SK-N-SH (cell line): ENCODE measurements around the gene FAM118A. TPM values are rescaled to one million over a fixed set of nuclear protein-coding genes. Genes with fewer than 3 reads are reported as not detected.

ENCODE experiments used
- CTCF ChIA-PET: fragments of 300-600, 350-600 bp; formaldehyde crosslinking; extraction: SDS; loops from one replicate; lab custom pipeline; 2021; lab: Yijun Ruan, JAX
- POLR2A ChIA-PET: fragments of 350-600 bp; sonication (Branson Sonifier 250); formaldehyde crosslinking; extraction: SDS; loops from one replicate; lab custom pipeline; 2020; ENCODE audit warnings: antibody characterized with exemption, inconsistent platforms; lab: Yijun Ruan, JAX
- DNase-seq: peaks from one replicate; pipeline ENCODE4 v3.0.0; 2012
- H2AFZ ChIP-seq: fragments of 200-600 bp; sonication (generic); 2 replicates; pipeline ENCODE4 v1.8.1; 2016; ENCODE audit warnings: antibody characterized with exemption, mild to moderate bottlenecking, low read depth
- H3F3A ChIP-seq: fragments of 200-600 bp; sonication (generic); replicated peaks from 2 replicates; pipeline ENCODE3; 2016; ENCODE audit warnings: antibody characterized with exemption, mild to moderate bottlenecking; ENCODE audit not compliant: insufficient read depth
- H3K27ac ChIP-seq, 2 experiments: fragments of 200-500 bp in 1 of 2; fragments of 200-600 bp in 1 of 2; sonication (Bioruptor generic) in 1 of 2; sonication (generic), shearing (Covaris generic) in 1 of 2; 2 replicates each; pipeline versions ENCODE4 v1.5.1 to v1.6.1; 2014 to 2016; ENCODE audit warnings: low read depth in 2 of 2, inconsistent platforms in 1 of 2, low read length in 1 of 2, mild to moderate bottlenecking in 1 of 2, mixed read lengths in 1 of 2
- H3K27me3 ChIP-seq: fragments of 200-600 bp; sonication (generic), shearing (Covaris generic); 2 replicates; pipeline ENCODE4 v1.6.1; 2016; ENCODE audit warnings: mixed run types; ENCODE audit not compliant: insufficient read depth
- H3K36me3 ChIP-seq, 2 experiments: fragments of 200-500 bp in 1 of 2; fragments of 200-600 bp in 1 of 2; sonication (Bioruptor generic) in 1 of 2; sonication (generic) in 1 of 2; replicated peaks in 1 of 2; 2 replicates each; pipeline versions ENCODE3 to v1.5.1; 2014 to 2016; ENCODE audit warnings: low read length in 1 of 2, mild to moderate bottlenecking in 1 of 2; ENCODE audit not compliant: insufficient read depth in 2 of 2, control insufficient read depth in 1 of 2
- H3K4me1 ChIP-seq, 2 experiments: fragments of 200-500 bp in 1 of 2; fragments of 200-600 bp in 1 of 2; sonication (Bioruptor generic) in 1 of 2; sonication (generic), shearing (Covaris generic) in 1 of 2; 2 replicates each; pipeline versions ENCODE4 v1.5.1 to v1.6.1; 2014 to 2016; ENCODE audit warnings: low read depth in 1 of 2, low read length in 1 of 2, mixed run types in 1 of 2; ENCODE audit not compliant: insufficient read depth in 2 of 2, control insufficient read depth in 1 of 2
- H3K4me2 ChIP-seq: fragments of 200-600 bp; sonication (generic), shearing (Covaris generic); 2 replicates; pipeline ENCODE4 v1.6.1; 2017; ENCODE audit warnings: mixed run types
- H3K4me3 ChIP-seq, 2 experiments: fragments of 200-500 bp in 1 of 2; fragments of 200-600 bp in 1 of 2; sonication (Bioruptor generic) in 1 of 2; sonication (generic), shearing (Covaris generic) in 1 of 2; 2 replicates each; pipeline versions ENCODE4 v1.5.1 to v1.8.1; 2014 to 2016; ENCODE audit warnings: low read depth in 2 of 2, inconsistent platforms in 1 of 2, low read length in 1 of 2, mild to moderate bottlenecking in 1 of 2, mixed read lengths in 1 of 2, moderate library complexity in 1 of 2
- H3K79me2 ChIP-seq: fragments of 200-600 bp; sonication (generic); 2 replicates; pipeline ENCODE4 v1.8.1; 2017; ENCODE audit warnings: mild to moderate bottlenecking; ENCODE audit not compliant: insufficient read depth
- H3K9ac ChIP-seq: fragments of 200-600 bp; sonication (generic); 2 replicates; pipeline ENCODE4 v1.6.1; 2017; ENCODE audit warnings: mixed run types
- H3K9me2 ChIP-seq: fragments of 200-600 bp; sonication (generic); 2 replicates; pipeline ENCODE4 v1.6.1; 2017; ENCODE audit warnings: mixed run types
- H3K9me3 ChIP-seq: fragments of 200-600 bp; sonication (generic); 2 replicates; pipeline ENCODE4 v1.6.1; 2017; ENCODE audit warnings: mixed run types, mild to moderate bottlenecking, moderate library complexity
- H4K20me1 ChIP-seq: fragments of 200-600 bp; sonication (generic); 2 replicates; pipeline ENCODE4 v1.6.1; 2017; ENCODE audit warnings: mild to moderate bottlenecking, mixed run types; ENCODE audit not compliant: insufficient read depth
- CTCF ChIP-seq: fragments of 200-600 bp; sonication (generic); IDR thresholded peaks from 2 replicates; pipeline ENCODE4 v1.6.1; 2017; ENCODE audit warnings: antibody characterized with exemption, mild to moderate bottlenecking, moderate library complexity
- ELF1 ChIP-seq: IDR thresholded peaks from 2 replicates; pipeline ENCODE4 v1.4.0; 2012
- EZH2phosphoT487 ChIP-seq: fragments of 200-600 bp; sonication (generic); IDR thresholded peaks from 2 replicates; pipeline ENCODE4 v1.6.1; 2017; ENCODE audit warnings: low read depth, mixed run types, mild to moderate bottlenecking, antibody characterized with exemption, moderate library complexity, borderline replicate concordance
- GABPA ChIP-seq: IDR thresholded peaks from 2 replicates; pipeline ENCODE4 v1.4.0; 2012; ENCODE audit warnings: low read depth, mild to moderate bottlenecking
- IRF3 ChIP-seq: fragments of 150-350 bp; IDR thresholded peaks from 2 replicates; pipeline ENCODE4 v1.6.1; 2016; ENCODE audit warnings: mild to moderate bottlenecking, low read depth, low read length
- MAX ChIP-seq: IDR thresholded peaks from 2 replicates; pipeline ENCODE4 v1.4.0; 2012; ENCODE audit warnings: low read depth
- MEF2A ChIP-seq: IDR thresholded peaks from 2 replicates; pipeline ENCODE4 v1.4.0; 2012; ENCODE audit warnings: low read depth, borderline replicate concordance
- MXI1 ChIP-seq: IDR thresholded peaks from 2 replicates; pipeline ENCODE4 v1.6.1; 2012; ENCODE audit warnings: mild to moderate bottlenecking, low read depth, low read length, improper control_type of control experiment
- NFIC ChIP-seq: IDR thresholded peaks from 2 replicates; pipeline ENCODE4 v1.4.0; 2012; ENCODE audit warnings: borderline replicate concordance
- POLR2AphosphoS5 ChIP-seq: IDR thresholded peaks from 2 replicates; pipeline ENCODE4 v1.6.1; 2012; ENCODE audit warnings: low read depth, low read length
- RCOR1 ChIP-seq: fragments of 150-350 bp; IDR thresholded peaks from 2 replicates; pipeline ENCODE4 v1.6.1; 2017; ENCODE audit warnings: antibody characterized with exemption, low read length
- REST ChIP-seq: IDR thresholded peaks from 2 replicates; pipeline ENCODE4 v1.6.1; 2012; ENCODE audit warnings: mild to moderate bottlenecking, low read depth, low read length, moderate library complexity
- RFX5 ChIP-seq: IDR thresholded peaks from 2 replicates; pipeline ENCODE4 v1.6.1; 2012; ENCODE audit warnings: mild to moderate bottlenecking, improper control_type of control experiment, low read length
- RXRA ChIP-seq: IDR thresholded peaks from 2 replicates; pipeline ENCODE4 v1.4.0; 2012; ENCODE audit warnings: low read depth, mild to moderate bottlenecking, borderline replicate concordance
- SIN3A ChIP-seq: IDR thresholded peaks from 2 replicates; pipeline ENCODE4 v1.6.1; 2012; ENCODE audit warnings: low read depth, mild to moderate bottlenecking, low read length, moderate library complexity, borderline replicate concordance
- SMC3 ChIP-seq: IDR thresholded peaks from 2 replicates; pipeline ENCODE4 v1.6.1; 2012; ENCODE audit warnings: low read depth, low read length, improper control_type of control experiment
- TAF1 ChIP-seq: IDR thresholded peaks from 2 replicates; pipeline ENCODE4 v1.6.1; 2012; ENCODE audit warnings: low read depth, mild to moderate bottlenecking, low read length, moderate library complexity, borderline replicate concordance
- TCF12 ChIP-seq: IDR thresholded peaks from 2 replicates; pipeline ENCODE4 v1.4.0; 2012
- TEAD4 ChIP-seq: IDR thresholded peaks from 2 replicates; pipeline ENCODE4 v1.4.0; 2012; ENCODE audit warnings: mild to moderate bottlenecking, borderline replicate concordance; ENCODE audit not compliant: insufficient read depth
- USF2 ChIP-seq: fragments of 150-350 bp; IDR thresholded peaks from 2 replicates; pipeline ENCODE4 v1.6.1; 2017; ENCODE audit warnings: antibody characterized with exemption, low read length, low read depth, borderline replicate concordance
- WGBS: methylation state at CpG from one replicate; pipeline ENCODE4 v1.1.6; 2017; ENCODE audit warnings: low lambda C conversion rate; 5-methylcytosine and 5-hydroxymethylcytosine counted together
- polyA plus RNA-seq, 3 experiments: library from polyadenylated mRNA; depleted of rRNA; stranded (reverse); fragments of >200 nt; gene quantifications; 2 replicates each; pipeline ENCODE4 v1.2.3, GENCODE V29; 2012

Gene FAM118A
- polyA plus RNA-seq, 1 of the 3 experiments (the other 2 are of a cell fraction) = 11.3 TPM

- no peak for TF ChIP-seq USF2
- TF ChIP-seq GABPA = no peak
Measured at GRCh38 chr22:45314786-45315185, 5.1 kb downstream of the FAM118A start (continued).

- Histone ChIP-seq H3K9ac (no peak overlapping the region), H3K27ac (peak overlapping the region; percentile 70 to 84; a peak in 3 of 4 replicates), H4K20me1 (no peaks in the 10 kb centered on the region), H3K79me2 (peaks cover 62% of the 10 kb centered on the region), H3K9me2 (no peaks in the 10 kb centered on the region), H3K4me1 (peaks cover 16 to 64% of the 10 kb centered on the region in 2 experiments), H3F3A (peaks cover 6% of the 10 kb centered on the region), H3K4me2 (no peak overlapping the region), H2AFZ (no peak overlapping the region), H3K27me3 (no peaks in the 10 kb centered on the region), H3K4me3 (no peak overlapping the region), H3K36me3 (no peaks in the 10 kb centered on the region), H3K9me3 (no peaks in the 10 kb centered on the region)
- POLR2A ChIA-PET = no interaction called here
- no peak for DNase-seq
- 97% methylated on average over 9 of the region's 9 CpGs for WGBS
- CTCF ChIA-PET = interaction anchor here (0.9 to 1.9 kb wide), 8 partner anchors 10 to 348 kb away, joined by 3 to 8 read pairs (median 4); no protein-coding TSS in a partner anchor
- TF ChIP-seq CTCF (no peak), MEF2A (no peak), SMC3 (no peak), RXRA (no peak), MXI1 (no peak), IRF3 (no peak), NFIC (no peak), SIN3A (no peak), TCF12 (no peak), REST (no peak), POLR2AphosphoS5 (no peak), TAF1 (no peak), RCOR1 (no peak), RFX5 (no peak), USF2 (no peak), MAX (no peak), ELF1 (no peak), TEAD4 (no peak), EZH2phosphoT487 (no peak)
Measured at GRCh38 chr22:45316796-45317526, 7.2 kb downstream of the FAM118A start.
